Panc1 (cell line): ENCODE data around the gene SIRPA. TPM values are rescaled to one million over a fixed set of nuclear protein-coding genes. Genes with fewer than 3 reads are reported as not detected.

Experiments used
- ATAC-seq: fragments of 200-7000 bp; cut with Tn5 transposase; 2 replicates; pipeline ENCODE4 v1.9.1; 2020; ENCODE audit warnings: mild to moderate bottlenecking, moderate library complexity
- BruUV-seq: library from RNA; stranded (reverse); fragments of 400-500 nt; replicated peaks from 2 replicates; lab custom pipeline; 2021; lab: Mats Ljungman, UMichigan
- CTCF ChIA-PET: fragments of 300-600 bp; sonication (Branson Sonifier 250); formaldehyde crosslinking; loops from one replicate; lab custom pipeline; 2022; ENCODE audit warnings: antibody characterized with exemption; lab: Charles Lee
- POLR2A ChIA-PET: fragments of 300-600 bp; sonication (Branson Sonifier 250); formaldehyde crosslinking; loops from one replicate; lab custom pipeline; 2022; ENCODE audit warnings: antibody characterized with exemption; lab: Charles Lee
- DNase-seq: peaks from one replicate; pipeline ENCODE4 v3.0.0-alpha.2; 2010; ENCODE audit warnings: low read depth, low spot score
- H3K27ac ChIP-seq: 2 replicates; pipeline ENCODE4 v1.5.1; 2011; ENCODE audit warnings: mild to moderate bottlenecking, low read length, inconsistent platforms
- H3K27me3 ChIP-seq: fragments of 200-500 bp; sonication (Bioruptor generic); 2 replicates; pipeline ENCODE4 v1.6.0; 2014; ENCODE audit warnings: low read length, inconsistent platforms; ENCODE audit not compliant: control insufficient read depth, insufficient read depth
- H3K36me3 ChIP-seq: fragments of 200-500 bp; sonication (Bioruptor generic); 2 replicates; pipeline ENCODE4 v1.5.1; 2014; ENCODE audit warnings: inconsistent platforms, mild to moderate bottlenecking, low read length, moderate library complexity; ENCODE audit not compliant: control insufficient read depth, insufficient read depth
- H3K4me1 ChIP-seq: 2 replicates; pipeline ENCODE4 v1.5.1; 2011; ENCODE audit warnings: inconsistent platforms, mild to moderate bottlenecking, low read length, moderate library complexity; ENCODE audit not compliant: control insufficient read depth, insufficient read depth
- H3K4me3 ChIP-seq, 2 experiments: 2 replicates each; pipeline ENCODE4 v1.5.1; 2011 to 2012; ENCODE audit warnings: low read depth in 2 of 2, low read length in 2 of 2, mild to moderate bottlenecking in 2 of 2, inconsistent platforms in 1 of 2, moderate library complexity in 1 of 2
- H3K9me3 ChIP-seq: fragments of 200-500 bp; sonication (Bioruptor generic); 2 replicates; pipeline ENCODE4 v1.5.1; 2014; ENCODE audit warnings: low read depth, mild to moderate bottlenecking, inconsistent platforms, low read length, moderate library complexity; ENCODE audit not compliant: control insufficient read depth, insufficient read depth
- CTCF ChIP-seq: fragments of 450-650 bp; IDR thresholded peaks from 2 replicates; pipeline ENCODE4 v1.5.1; 2017; ENCODE audit warnings: mild to moderate bottlenecking
- POLR2AphosphoS5 ChIP-seq: IDR thresholded peaks from 2 replicates; pipeline ENCODE4 v1.6.1; 2012; ENCODE audit warnings: mild to moderate bottlenecking, low read depth, low read length, moderate library complexity
- REST ChIP-seq, 2 experiments: IDR thresholded peaks; 2 replicates each; pipeline ENCODE4 v1.6.1; 2011 to 2012; ENCODE audit warnings: low read depth in 2 of 2, control low read depth in 1 of 2, low read length in 1 of 2, mild to moderate bottlenecking in 1 of 2, moderate library complexity in 1 of 2; ENCODE audit not compliant: insufficient read depth in 1 of 2
- SIN3A ChIP-seq: IDR thresholded peaks from 2 replicates; pipeline ENCODE4 v1.6.1; 2012; ENCODE audit warnings: low read depth, mild to moderate bottlenecking, low read length, moderate library complexity, borderline replicate concordance; ENCODE audit not compliant: insufficient read depth
- TCF7L2 ChIP-seq: IDR thresholded peaks from 2 replicates; pipeline ENCODE4 v1.6.1; 2011; ENCODE audit warnings: mild to moderate bottlenecking, low read depth, low read length, inconsistent platforms
- in situ Hi-C: cut with HindIII; loops from 2 replicates; pipeline ENCODE4 v1.10.0; 2016; ENCODE audit warnings: low sequenced_read_pairs, low pct_unique_long_range_greater_than_20kb
- intact Hi-C: fragments of 100-400 bp; cut with micrococcal nuclease; formaldehyde crosslinking; loops from one replicate; pipeline ENCODE4 v1.10.0; 2022; ENCODE audit not compliant: unreplicated experiment
- total RNA-seq: library from RNA; stranded (reverse); gene quantifications from one replicate; pipeline ENCODE4 v1.2.1, GENCODE V29; 2021; ENCODE audit not compliant: unreplicated experiment

Gene SIRPA
- total RNA-seq, 1 experiment from 2014 or later, result 2.4 TPM

GRCh38 chr20:1881240-1881835, 13.9 kb upstream of the SIRPA start:
- TF ChIP-seq REST (IDR thresholded peaks at IDR 0.05; ENCODE audit: insufficient read depth in 1 of 2, low read depth in 2 of 2, low read length in 1 of 2) (no peak), CTCF (no peak), TCF7L2 (no peak), SIN3A (no peak), POLR2AphosphoS5 (no peak)
- ChIA-PET CTCF (no interaction called here), POLR2A (no interaction called here)
- Histone ChIP-seq H3K4me1 (no peaks in the 10 kb centered on the region), H3K27ac (no peak overlapping the region), H3K36me3 (no peaks in the 10 kb centered on the region), H3K9me3 (no peaks in the 10 kb centered on the region), H3K27me3 (no peaks in the 10 kb centered on the region), H3K4me3 (no peak overlapping the region)
- no peak for ATAC-seq
- in situ Hi-C loops (no loop called here), intact Hi-C loops (no loop called here)
- no TSS peak for BruUV-seq
- no peak for DNase-seq

- H3K4me1 ChIP-seq, result no peaks in the 10 kb centered on the region
- TF ChIP-seq CTCF (no peak), POLR2AphosphoS5 (no peak), TCF7L2 (no peak), REST (IDR thresholded peaks at IDR 0.05; ENCODE audit: insufficient read depth in 1 of 2, low read depth in 2 of 2, low read length in 1 of 2) (no peak), SIN3A (no peak)
- POLR2A ChIA-PET, result no interaction called here
- H3K27me3 ChIP-seq, result no peaks in the 10 kb centered on the region
- H3K27ac ChIP-seq, result no peak overlapping the region
- H3K9me3 ChIP-seq, result no peaks in the 10 kb centered on the region
- intact Hi-C loops (no loop called here), in situ Hi-C loops (no loop called here)
- no peak for ATAC-seq
- H3K4me3 ChIP-seq, result no peak overlapping the region
- DNase-seq, result no peak
- CTCF ChIA-PET, result no interaction called here
- no TSS peak for BruUV-seq
- no peaks in the 10 kb centered on the region for H3K36me3 ChIP-seq
These were observed 13.2 kb upstream of the SIRPA start for GRCh38 chr20:1882026-1882425.
